HG02610 (cell line): ENCODE results near the gene CKAP4.
"Not testable (repeated sequence)": the region's sequence is repeated elsewhere in the genome, so short reads cannot be mapped to it uniquely, and the experiment has no call there.

Experiments
- ATAC-seq: cut with Tn5 transposase; IDR thresholded peaks from one replicate; pipeline ENCODE4 v1.9.1; 2021; ENCODE audit warnings: mild to moderate bottlenecking, moderate library complexity; ENCODE audit not compliant: unreplicated experiment

Gene CKAP4, protein sequence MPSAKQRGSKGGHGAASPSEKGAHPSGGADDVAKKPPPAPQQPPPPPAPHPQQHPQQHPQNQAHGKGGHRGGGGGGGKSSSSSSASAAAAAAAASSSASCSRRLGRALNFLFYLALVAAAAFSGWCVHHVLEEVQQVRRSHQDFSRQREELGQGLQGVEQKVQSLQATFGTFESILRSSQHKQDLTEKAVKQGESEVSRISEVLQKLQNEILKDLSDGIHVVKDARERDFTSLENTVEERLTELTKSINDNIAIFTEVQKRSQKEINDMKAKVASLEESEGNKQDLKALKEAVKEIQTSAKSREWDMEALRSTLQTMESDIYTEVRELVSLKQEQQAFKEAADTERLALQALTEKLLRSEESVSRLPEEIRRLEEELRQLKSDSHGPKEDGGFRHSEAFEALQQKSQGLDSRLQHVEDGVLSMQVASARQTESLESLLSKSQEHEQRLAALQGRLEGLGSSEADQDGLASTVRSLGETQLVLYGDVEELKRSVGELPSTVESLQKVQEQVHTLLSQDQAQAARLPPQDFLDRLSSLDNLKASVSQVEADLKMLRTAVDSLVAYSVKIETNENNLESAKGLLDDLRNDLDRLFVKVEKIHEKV

DNA sequence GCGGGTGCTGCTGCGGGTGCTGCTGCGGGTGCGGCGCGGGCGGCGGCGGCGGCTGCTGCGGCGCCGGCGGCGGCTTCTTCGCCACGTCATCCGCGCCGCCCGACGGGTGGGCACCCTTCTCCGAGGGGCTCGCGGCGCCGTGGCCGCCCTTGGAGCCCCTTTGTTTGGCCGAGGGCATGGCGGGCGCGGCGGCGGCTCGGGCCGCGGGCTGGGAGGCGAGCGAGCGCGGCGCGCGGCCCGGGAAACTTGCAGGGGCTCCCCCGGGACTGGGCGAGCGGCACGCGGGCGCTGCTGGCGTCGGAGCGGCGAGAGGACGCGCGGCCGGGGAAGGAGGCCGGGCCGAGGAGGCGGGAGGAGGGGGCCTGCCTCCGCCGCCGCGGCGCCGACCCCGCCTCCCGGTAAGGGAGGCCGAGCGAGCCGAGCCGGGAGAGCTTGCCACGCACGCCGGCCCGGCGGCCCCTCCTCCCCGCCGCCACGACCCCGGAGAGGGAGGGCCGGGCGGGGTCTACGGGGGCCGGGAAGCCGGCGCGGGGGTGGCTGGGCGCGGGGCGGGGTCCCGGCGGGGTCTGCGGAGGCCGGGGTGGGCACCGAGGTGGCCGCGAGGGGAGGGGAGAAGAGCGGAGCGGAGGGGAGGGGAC lies at the start of gene CKAP4:
TSS of gene CKAP4 (minus strand) at position 347 of the 638 bp plus-strand sequence. CDS start at position 178, 169 bp downstream.
- peak; percentile 44 for ATAC-seq

GRCh38 chr12:106297075-106297474 lies 49.3 kb upstream of the CKAP4 start:
- ATAC-seq: no peak

DNA sequence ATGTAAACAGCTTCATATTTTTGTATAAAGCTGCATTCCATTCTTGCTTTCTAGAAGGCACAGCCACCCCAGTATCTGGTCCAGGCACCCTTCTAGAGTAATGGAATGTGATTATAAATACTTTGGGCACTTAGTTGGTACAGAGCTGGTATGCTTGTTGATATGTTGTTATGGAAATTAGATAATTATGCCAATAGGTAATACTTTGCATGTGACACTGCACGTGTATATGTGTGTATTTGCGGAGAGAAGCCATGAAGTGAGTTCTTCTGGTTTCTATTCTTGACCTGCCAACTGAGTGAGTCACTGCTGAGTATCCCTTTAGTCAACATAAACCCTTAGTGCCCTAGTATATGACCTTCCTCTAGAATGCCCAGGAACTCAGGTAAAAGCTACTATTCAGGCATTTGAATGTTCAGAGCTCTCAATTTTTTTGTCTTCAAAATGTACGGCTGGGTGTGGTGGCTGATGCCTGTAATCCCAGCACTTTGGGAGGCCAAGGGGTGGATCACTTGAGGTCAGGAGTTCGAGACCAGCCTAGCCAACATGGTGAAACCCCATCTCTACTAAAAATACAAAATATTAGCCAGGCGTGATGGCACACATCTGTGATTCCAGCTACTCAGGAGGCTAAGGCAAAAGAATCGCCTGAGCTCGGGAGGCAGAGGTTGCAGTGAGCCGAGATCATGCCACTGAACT lies 48.5 kb upstream of the CKAP4 start:
- no peak for ATAC-seq

GRCh38 chr12:106292339-106292738 lies 44.5 kb upstream of the CKAP4 start:
- ATAC-seq: no peak

DNA sequence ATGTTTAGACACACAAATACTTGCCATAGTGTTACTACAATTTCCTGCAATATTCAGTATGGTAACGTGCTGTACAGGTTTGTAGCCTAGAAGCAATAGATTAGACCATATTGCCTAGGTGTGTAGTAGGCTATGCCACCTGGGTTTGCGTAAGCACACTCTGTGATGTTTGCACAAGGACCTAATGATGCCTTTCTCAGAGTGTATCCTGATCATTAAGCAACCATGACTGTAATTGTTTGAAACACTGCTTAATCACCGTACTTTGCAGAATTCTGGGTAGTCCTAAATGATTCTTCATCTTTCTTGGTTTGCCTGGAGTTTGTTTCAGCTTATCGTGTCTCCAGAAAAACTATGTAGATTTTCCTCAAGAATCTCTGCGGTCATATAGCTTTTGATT lies 43.5 kb upstream of the CKAP4 start:
- ATAC-seq: no peak

DNA sequence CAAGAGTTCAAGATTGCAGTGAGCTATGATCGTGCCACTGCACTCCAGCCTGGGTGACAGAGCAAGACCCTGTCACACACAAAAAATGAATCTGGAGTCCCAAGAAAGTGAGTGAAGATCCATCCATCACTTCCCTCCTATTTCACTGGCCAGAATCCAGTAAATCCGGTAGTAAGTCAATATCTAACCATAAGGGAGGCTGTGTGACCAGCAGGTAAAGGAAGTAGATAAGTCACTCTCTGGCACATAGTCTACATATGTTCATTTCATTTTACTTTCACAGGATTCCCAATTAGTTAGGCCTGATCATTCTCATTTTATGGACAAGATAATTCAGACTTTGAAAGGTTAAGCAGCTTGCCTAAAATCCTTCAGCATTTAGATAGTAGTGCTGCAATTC lies 42.8 kb upstream of the CKAP4 start:
- ATAC-seq: no peak

- no peak for ATAC-seq
These were observed 41.4 kb upstream of the CKAP4 start for GRCh38 chr12:106289196-106289681.

DNA sequence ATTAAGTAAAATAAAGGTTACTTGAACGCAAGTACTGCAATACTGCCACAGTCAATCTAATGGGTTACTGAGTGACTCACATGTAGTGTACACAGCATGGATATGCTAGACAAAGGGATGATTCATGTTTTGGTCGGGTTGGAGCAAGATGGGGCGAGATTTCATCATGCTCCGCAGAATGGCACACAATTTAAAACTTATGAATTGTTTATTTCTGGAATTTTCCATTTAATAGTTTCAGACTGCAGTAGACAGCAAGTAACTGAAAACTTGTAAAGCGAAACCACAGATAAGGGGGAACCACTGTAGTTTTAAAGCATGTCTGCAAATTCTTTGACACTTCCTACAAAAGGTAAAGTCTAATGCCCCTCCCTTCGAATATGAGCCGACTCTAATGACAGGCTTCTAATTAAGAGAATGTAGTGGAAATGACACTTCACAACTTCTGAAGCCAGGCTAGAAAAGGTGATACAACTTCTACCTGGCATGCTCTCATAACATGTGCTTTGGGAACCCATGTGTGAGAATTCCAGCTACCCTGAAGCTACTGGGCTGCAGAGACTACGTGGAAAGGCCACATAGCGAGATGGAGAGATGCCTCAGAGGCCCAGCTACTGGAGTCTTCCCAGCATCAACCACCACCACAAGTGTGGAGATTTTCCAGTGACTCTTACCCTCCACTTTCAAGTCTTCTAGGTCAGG lies 40.8 kb upstream of the CKAP4 start:
- no peak for ATAC-seq

DNA sequence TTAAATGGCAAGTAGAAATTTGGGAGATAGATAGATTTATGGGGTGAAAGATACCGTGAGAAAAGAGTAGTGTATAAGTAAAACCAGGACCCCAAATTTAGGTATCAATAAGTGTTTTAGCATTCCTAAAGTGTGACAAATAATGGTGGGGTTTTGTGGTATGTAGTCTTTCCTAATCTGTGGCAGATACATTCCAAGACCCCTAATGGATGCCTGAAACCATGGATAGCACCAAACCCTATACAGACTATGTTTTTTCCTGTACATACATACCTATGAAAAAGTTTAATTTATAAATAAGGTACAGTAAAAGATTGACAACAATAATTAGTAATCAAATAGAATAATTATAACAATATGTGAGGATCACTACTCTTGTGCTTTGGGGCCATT lies 40.3 kb upstream of the CKAP4 start:
- ATAC-seq: no peak

- no peak for ATAC-seq
These were observed 39.5 kb upstream of the CKAP4 start for GRCh38 chr12:106287364-106287763.

DNA sequence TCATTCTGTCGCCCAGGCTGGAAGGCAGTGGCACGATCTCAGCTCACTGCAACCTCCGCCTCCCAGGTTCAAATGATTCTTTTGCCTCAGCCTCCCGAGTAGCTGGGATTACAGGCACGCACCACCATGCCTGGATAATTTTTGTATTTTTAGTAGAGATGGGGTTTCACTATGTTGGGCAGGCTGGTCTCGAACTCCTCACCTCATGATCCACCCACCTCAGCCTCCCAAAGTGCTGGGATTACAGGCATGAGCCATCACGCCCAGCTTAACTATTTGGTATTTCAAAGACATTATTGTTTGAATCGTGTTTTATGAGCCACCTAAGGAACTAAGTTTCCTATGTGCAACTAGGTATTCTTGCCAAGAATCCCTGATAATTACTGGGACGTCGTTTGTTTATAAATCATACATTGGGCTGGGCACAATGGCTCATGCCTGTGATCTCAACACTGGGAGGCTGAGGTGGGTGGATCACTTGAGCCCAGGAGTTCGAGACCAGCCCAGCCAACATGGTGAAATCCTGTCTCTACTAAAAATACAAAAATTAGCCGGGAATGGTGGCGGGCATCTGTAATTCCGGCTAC lies 38.8 kb upstream of the CKAP4 start:
- ATAC-seq: not testable (repeated sequence)

GRCh38 chr12:106285982-106286381 lies 38.2 kb upstream of the CKAP4 start:
- ATAC-seq: no peak

DNA sequence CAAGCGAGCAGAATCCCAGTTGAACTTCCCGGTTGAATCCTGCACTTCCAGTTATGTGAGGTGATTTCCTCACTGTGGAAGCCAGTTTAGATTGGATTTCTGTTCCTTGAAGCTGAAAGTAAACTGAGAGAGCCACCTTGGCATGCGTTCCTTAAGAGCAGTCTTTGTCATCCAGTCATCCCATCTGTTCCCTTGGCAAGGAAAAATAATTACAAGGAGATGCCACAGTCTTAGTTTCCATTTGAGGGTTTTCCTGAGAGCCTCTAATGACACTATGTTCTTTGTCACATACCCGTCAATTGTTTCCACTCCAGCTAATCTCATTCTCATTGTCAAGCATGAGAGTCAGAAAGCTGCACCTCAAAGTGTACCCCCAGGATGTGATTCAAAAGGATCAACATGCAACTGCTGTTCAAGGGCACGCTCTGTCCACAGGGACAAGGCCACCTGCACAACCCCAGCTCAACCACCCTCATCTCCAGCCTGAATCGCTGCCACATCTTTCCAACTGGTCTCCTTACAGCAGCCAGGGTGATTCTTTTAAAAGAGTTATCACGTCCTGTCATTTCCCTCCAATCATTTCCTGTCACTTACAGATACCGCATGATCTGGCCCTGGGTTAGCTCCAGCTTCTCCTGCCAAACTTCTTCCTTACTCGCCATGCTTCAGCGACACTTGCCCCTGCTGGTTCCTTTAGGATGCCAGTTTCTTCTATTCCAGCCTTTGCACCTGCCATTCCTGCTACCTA lies 36.7 kb upstream of the CKAP4 start:
- no peak for ATAC-seq

DNA sequence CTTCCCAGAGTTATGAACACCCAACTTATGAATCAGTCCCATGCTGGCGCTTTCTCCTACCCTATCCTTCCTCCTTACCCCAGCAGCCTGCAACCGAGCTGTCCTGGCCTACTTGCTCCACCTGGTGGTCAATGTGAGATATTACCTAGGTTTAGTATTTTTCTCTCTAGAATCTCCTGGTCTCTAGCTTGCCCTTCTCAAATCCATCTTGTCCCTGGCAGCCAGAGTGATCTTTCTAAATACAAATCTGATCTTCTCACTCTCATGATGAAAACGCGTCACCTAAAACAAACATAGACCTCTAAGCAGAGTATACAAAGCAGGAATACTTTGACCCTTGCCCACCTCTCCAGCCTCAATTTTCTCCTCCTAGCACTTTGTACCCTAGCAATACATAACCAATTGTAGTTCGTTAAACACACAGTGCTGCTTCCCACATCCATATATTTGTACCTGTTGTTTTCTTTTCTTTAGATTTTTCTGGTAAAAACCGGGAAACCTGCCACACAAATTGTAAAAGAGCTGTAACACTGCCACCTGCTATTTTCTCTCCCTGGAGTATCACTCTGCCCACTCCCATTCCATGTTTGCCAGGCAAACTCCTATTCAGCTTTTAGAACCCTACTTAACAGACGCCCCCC lies 34.8 kb upstream of the CKAP4 start:
- peak; percentile 53 for ATAC-seq

DNA sequence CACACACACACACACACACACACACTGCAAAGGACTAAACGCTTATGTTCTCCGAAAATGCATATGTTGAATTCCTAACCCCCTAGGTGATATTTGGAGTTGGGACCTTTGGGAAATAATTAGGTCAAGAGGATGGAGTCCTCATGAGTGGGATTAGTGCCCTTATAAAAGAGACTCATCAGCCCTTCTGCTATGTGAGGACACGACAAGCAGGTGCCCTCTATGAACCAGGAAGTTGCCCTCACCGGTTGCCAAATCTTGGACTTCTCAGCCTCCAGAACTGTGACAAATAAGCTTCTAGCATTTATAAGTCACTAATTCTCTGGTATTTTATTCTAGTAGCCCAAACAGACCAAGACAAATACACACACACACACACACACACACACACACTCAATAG lies 34.0 kb upstream of the CKAP4 start:
- no peak for ATAC-seq

DNA sequence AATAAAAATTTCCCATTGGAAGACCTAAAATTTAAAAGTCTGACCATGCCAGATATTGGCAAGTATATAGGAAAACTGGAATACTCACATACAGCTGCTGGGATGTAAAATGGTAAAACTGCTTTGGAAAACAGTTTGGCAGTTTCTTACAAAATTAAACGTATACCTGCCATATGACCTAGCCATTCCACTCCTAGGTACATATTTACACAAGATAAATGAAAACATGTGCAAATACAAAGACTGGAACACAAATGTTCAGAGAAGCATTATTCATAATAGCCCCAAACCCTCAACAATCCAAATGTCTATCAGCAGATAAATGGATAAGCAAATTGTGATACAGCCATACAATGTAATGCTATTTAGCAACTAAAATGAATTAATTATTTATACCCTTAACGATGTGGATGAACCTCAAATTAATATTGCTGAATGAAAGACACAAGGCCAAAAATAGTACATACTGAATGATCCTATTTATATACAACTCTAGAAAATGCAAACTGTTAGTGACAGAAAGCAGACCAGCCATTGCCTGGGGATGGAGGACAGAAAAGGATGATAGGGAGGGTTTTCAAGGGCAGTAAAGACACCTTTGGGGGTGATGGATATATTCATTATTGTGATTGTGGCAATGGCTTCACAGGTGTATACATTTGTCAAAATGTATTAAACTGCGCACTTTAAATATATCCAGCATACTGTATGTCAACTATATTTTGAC lies 33.4 kb upstream of the CKAP4 start:
- no peak for ATAC-seq

- ATAC-seq: no peak
These were observed 32.3 kb upstream of the CKAP4 start for GRCh38 chr12:106280106-106280505.

GRCh38 chr12:106276032-106276740 lies 28.4 kb upstream of the CKAP4 start:
- peak; percentile 78 for ATAC-seq
